Limb (tissue), 2 donors: ENCODE data around the gene PIGR.
"Not testable (repeated sequence)": the region's sequence is repeated elsewhere in the genome, so short reads cannot be mapped to it uniquely, and the experiment has no call there.

Experiments
- DNase-seq, 2 donors: peaks; one replicate each; pipeline ENCODE4 v3.0.0-alpha.2; 2016; ENCODE audit errors: extremely low spot score in 2 of 2

PIGR gene

DNA sequence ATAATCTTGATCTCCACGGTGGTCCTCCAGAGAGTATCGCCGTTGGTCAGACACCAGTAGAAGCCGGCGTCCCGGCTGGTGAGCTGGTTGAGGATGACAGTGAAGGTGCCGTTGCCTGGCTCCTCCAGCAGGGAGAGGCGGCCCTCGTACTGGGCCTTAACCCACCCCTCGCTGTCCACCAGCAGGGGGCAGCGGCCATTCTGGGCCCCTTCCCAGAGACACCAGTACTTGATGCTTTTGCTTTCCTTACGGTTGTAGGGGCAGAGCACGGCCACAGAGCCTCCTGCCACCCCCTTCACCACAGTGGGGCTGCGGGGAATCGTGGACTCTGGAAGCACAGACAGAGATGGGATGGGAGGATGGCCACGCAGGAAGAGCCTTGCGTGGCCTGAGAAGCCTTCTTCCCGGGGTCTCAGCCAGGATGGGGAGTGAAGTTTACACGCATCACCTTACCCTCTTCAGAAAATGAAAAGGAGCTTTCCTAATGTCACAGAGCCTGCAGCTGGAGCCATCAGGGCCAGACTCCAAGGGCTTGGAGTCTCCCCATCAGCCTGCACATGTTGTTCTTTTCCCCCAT lies 10.7 kb downstream of the PIGR start:
- DNase-seq: no peak

DNA sequence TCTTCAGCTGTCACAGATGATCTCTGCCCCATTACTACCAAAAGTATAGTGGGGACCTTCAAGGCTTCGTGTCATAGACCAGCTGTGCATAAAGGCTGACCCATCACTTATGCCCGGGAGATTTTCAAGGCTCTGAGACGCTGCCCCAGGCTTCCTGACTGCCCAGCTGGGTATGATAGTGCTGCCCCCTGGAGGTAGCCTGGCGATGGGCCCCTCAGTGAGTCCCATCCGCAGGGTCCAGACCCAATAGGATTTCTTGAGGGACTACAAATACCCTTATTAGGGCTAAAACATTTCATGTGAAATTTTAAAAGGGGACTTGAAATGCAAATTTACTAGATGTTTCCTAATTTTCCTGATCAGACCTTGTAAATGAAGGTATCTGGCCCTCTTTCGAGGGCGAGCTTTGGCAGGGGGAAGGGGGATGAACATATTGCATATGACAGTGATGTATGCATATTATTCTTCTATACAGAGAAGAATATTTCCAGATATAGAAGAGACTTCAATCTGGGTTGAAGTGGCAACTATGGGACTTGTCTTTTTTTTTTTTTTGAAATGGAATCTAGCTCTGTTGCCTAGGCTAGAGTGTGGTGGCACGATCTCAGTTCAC lies 12.8 kb downstream of the PIGR start:
- no peak for DNase-seq

DNA sequence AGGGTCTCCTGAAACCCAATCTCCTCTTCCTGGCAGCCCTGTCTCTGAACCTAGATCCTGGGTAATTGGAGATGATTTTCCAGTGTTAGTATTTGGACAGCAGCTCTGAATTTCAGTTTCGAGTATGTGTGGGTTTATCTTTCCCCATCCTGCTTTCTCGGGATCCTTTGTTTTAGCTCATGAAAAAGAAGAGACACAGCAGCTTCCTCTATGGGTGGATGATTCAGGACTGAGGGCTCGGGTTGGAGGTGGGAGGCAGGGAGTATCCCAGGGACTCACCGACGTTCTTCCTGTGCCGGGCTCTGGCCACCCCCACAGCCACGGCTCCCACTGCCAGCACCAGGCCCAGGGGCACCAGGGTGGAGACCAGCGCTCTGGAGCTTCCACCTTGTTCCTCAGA lies 14.1 kb downstream of the PIGR start:
- no peak for DNase-seq

DNA sequence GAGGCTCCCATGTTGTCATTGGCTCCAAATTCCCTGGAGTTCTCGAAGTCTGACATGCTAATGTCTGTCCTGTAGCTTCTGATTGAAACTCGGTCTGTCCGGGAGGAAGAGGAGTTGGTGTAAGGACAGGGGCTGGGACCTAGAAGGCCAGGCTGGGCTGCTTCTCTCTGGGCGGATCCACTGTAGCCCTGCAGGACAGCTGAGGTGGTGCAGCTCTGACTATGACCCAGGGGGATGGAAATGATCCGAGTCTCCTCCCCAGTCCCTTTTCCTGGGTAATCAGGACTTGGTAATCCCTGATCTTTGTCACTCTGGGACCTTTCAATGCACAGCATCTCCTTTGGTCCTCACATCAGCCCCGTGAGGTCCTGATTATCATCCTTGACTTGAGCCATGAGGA lies 14.6 kb downstream of the PIGR start:
- no peak for DNase-seq

DNA sequence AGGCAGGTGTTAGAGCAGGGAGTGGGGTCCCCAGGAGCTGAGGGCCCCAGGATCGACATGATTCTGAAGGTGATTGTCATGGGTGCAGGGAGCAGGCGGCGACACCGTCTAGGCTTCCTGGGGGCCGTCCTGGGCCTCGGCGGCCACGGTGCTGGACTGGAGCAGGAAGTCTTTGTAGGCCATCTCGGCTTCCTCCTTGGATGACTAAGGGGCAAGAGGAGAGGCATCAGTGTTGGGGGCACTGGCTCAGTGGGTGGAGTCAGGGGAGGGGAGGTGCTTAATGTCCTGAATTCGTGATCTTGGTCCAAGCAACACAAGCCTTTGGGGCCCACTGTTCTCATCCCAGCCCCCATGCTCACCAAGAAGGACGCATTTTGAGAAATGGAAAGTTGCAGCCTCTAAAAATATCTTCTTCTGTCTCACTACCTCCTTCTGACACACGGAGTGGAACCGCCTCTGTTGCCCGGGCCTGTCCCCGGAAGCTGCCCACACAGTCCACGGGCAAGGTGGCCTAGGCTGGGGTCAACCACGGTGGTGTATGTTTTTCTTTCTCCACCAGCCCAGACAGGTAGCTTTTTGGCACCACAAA lies 16.0 kb downstream of the PIGR start:
- DNase-seq: no peak

DNA sequence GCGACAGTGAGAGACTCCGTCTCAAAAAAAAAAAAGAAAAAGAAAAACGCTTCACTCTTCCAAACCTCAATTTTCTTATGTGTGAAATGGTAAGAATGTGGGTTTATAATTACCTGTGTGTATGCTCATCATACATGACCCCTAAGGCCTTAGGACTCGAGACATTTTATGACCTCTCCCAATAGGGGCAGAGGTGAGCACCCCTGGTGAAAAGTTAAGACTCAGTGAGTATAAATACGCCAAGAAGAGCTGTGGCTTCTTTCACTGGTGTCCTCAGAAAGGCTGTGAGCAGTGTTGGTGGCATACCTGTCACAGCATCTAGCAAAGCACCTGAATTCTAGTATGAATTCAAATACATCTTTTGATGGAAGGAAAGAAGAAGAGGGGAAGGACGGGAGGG lies 16.7 kb downstream of the PIGR start:
- no peak for DNase-seq

DNA sequence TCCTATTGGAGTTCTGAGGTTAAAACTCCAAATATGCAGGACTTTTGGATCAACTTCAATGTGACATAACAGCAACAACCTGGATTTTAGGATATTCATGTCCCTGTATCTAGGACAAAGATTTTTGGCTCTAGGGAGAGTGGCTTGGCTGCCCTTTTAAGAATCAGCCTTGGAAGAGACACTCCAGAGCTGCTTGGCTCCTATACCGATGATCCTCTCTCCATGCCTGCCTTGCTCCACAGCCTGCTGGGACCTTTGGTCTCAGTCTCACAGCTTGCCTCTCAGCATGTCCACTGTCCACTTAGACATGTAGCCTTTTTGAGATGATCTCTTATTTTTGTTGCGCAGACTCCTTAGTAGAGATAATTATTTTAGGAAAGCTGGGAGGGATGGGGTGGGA lies 20.0 kb downstream of the PIGR start:
- no peak for DNase-seq

DNA sequence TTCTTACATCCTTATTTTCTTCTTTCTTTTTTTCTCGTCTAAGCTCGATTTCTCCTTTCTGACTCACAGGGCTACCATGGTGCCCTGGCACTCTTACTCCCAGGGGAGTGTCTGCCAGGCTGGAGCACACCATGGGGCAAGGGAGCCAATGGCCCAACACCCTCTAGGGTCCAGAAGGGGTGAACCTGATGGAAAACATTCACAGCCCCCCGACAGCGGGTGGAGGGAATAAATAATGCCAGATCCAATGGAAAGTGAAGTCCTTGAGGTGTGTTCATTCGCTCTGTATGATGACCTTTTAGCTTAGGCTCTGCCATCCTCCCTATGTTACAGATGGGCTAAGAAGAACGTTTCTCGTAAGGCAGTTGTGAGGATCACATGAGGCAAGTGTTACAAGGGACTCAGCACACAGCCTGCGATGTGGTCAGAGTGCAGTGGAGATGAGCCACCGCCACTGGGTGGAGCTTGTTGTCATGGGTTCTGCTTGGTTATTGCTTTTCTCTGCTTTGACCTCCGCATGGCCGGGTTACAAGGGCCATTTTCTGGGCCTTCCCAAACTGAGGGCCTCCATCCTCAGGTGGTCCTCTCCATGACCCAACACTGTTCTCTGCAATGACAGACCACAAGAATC lies 21.0 kb downstream of the PIGR start:
- no peak for DNase-seq

DNA sequence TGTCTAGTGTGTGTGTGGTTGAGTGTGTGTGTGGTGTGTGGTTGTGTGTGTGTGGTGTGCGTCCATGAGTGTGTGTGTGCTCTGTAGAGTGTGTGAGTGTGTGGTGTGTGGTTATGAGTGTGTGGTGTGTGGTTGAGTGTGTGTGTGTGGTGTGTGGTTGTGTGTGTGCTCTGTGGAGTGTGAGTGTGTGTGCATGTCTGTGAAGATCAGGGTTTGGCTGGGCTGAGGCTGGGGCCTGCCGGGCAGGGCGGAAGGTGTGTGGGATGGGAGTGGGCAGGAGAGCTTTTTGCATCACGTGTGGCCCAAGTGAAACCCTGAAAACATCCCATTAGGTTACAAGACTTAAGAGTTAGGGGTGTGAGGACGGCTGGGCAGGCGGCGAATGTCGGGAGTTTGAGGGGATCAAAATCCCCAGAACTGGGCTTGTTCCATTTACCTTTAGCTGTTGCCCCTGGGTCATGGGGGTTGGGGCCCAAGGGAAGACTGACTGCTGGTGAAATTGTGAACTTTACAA lies 21.6 kb downstream of the PIGR start:
- DNase-seq: no peak

DNA sequence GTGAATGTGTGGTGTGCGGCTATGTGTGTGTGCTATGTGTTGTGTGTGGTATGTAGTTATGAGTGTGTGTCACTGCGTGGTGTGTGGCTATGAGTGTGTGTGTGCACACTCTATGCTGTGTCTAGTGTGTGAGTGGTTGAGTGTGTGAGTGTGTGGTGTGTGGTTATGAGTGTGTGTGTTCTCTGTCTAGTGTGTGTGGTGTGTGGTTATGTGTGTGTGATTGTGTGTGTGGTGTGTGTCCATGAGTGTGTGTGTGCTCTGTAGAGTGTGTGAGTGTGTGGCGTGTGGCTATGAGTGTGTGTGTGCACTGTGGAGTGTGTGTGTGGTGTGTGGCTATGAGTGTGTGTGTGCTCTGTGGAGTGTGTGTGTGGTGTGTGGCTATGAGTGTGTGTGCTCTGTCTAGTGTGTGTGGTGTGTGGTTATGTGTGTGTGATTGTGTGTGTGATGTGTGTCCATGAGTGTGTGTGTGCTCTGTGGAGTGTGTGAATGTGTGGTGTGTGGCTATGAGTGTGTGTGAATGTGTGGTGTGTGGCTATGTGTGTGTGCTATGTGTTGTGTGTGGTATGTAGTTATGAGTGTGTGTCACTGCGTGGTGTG lies 22.2 kb downstream of the PIGR start:
- not testable (repeated sequence) for DNase-seq

DNA sequence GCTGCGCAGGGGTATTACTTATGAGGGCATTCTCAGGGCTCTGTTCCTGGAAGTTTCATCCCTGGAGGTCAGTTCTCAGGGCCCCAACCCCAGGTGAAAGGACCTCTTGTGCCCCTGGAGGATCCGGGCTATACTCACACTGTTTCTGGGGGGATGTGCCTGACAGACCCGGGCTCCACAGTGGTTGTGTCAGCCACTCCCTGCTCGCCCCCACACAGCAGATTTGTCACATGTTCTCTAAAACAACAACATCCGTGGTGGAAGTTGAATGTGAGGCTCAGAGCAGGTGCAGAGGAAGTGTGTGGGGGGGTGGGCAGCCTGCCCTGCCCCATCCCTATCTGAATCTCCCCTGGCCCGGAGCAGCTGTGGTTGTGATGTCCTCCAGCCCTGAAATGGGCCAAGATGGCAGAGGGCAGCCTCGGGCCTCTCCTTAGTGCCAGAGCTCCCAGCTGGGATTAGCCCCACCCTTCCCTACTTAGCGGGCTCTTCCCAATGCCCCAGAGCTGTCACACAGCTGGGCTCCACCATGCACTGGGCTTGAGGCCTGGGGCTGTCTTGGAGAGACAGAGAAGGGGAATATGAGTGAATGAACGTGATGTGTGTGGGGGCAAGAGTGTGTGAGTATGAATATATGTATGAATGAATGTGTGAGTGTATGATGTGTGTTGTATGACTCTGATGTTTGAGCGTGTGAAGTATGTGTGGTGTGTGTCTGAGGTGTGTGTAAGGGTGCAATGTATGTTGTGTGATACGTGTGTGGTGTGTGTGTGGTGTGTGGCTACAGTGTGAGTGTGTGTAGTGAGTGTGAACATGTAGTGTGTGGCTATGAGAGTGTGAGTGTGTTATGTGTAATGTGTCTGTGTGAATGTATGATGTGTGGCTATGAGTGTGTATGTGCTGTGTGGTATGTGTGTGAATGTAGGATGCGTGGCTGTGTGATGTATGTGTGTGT lies 23.0 kb downstream of the PIGR start:
- DNase-seq: no peak

DNA sequence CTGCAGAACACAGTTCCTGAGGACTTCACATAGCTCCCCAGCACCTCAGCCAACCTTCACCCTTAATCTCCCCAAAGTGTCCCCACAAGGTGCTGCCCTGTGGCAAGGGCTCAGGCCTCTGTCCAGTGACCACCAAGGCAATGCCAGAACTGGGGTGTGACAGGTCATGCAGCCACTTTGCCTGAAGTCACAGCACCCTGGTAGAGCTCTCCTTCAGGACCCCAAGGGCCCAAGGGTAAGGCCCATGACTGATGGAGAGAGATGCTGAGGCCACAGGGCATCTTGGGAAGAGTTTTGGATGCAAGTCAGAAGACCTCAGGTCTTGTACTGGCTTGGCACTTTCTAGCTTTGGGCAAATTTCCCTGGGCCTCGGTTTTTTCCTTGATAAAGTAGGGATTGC lies 23.7 kb downstream of the PIGR start:
- DNase-seq: no peak

DNA sequence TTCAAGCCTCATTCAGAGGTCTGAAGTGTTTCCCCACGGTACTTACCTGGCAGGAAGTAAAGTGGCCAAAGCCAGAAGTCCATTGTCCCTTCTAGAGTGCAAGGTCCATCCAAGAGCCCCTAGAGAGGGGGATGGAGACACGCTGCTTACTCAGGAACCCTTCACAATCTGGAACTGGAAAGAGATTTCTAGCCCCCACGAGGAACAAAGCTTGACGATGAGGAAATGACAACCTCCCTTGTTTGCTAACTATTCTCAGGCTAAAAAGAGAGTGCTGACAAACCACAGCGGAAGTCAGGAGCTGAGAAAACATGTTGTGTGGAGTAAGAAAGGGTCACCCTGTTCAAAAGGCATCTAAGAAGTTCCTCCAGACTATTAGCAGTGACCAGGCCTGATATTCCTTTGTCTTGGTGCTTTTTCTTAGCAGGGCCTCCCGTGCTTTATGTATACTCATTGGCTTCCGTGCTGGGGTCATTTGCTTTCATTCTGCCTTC lies 24.4 kb downstream of the PIGR start, which contains the start of gene FCMR:
Gene FCMR, minus strand, starts transcription at position 170 of the 494 bp plus-strand sequence. Its CDS starts 87 bp downstream, at position 83.
- DNase-seq: no peak

DNA sequence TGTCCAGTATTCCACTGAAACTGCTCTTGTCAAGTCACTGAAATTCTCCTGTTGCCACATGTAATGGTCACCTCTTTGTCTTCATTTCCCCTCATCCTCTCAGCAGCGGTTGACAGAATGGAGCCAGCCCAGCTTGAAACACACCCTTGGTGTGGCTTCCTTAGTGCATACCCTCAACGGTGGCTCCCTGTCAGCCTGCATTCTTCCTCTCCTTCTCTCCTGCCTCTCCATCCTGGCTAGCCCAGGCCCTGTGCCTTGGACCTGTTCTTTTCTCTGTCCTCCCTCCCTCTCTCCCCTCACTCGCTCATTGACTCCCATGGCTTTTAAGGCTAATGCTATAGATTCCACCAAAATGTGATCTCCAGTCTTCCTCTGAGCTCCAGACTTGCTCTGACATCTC lies 28.2 kb downstream of the PIGR start:
- no peak for DNase-seq

DNA sequence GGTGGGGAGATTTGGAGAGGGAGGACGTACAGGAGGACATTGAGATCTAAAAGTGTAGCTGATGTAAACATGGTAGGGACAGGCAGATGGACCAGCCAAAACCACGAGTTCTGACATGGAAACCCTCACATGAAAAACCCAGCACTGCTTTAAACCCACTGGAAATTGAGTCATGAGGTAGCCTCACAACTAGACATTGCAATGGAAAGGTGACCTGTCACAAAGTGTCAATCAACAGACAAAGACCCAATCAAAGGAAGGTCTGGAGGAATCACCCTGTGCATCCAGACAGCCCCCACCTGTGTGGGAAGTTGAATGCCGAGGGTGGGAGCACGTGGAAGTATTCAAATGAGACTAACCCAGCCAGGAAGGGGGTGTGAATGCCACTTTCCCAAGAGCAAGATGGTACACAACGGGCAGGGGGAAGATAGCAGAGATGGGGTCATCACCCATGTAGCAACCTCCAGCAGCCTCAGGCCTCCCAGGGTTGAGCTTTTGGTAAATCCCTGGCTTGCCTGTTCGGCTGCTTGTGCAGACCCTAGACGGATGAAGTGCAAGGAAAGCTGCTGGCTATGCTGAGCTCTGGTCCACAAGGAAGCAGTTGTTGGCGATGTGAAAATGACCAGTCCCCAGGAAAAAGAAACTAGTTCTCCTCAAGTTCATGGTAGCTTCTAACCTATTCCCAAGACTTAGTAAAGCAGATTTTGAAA lies 30.1 kb downstream of the PIGR start:
- DNase-seq: no peak

DNA sequence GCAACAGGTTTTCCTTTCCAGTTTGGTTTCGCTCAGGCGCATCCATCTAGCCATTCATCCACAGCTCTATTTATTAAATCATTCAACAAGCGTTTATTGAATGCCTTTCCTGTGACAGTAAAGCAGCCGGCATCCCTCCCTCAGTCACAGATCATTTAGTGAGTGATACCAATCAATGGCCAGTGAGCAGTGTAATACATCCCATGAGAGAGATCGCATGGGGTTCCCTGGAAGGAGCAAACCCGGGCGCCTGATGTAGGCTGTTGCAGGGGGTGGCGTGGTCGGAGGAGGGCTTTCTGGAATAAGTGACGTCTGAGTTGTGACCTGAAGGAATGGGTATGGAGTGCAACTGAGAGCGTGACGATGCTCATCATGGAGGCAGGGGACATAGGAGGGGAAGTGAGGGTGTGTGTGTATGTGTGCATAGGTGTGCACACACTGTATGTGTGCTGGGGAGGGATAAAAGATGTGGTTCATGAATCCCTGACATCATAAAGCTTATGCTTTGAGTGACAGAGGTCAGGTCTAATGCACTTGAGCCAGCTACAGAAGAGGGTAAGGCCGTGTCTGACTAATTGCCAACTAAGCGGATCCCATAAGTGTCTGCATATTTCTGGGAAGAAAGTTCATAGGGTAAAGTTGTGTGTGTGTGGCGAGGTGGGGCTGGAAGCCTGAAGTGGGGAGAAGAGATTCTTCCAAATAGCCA lies 31.1 kb downstream of the PIGR start:
- no peak for DNase-seq

DNA sequence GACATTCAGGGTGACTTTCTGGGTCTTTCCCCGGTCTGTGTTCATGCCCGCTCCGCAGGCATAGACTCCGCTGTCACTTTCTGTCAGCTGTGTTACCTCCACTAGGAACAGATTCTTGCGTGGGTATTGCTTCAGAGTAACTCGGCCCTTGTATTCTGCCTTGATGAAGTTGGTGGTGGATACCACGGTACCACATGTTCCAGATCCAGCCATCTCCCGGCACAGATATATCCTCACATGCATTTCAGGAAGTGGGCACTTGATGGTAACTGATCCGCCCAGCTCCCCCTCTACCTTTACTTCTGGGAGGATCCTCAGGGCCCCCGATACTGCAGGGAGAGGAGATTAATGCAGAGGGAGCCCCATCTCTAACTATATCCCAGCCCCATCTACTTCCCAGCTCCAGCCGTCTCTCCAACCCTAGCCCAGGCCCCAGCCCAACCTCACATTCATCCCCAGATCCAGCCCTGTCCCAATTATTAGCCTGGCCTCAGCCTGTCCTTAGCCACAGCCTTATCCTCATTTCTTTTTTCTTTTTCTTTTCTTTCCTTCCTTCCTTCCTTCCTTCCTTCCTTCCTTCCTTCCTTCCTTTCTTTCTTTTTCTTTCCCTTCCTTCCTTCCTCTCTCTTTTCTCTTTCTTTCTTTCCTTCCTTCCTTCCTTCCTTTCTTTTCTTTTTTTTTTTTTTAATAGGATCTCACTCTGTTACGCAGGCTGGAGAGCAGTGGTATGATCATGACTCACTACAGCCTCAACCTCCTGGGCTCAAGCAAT lies 32.3 kb downstream of the PIGR start:
- DNase-seq: no peak

DNA sequence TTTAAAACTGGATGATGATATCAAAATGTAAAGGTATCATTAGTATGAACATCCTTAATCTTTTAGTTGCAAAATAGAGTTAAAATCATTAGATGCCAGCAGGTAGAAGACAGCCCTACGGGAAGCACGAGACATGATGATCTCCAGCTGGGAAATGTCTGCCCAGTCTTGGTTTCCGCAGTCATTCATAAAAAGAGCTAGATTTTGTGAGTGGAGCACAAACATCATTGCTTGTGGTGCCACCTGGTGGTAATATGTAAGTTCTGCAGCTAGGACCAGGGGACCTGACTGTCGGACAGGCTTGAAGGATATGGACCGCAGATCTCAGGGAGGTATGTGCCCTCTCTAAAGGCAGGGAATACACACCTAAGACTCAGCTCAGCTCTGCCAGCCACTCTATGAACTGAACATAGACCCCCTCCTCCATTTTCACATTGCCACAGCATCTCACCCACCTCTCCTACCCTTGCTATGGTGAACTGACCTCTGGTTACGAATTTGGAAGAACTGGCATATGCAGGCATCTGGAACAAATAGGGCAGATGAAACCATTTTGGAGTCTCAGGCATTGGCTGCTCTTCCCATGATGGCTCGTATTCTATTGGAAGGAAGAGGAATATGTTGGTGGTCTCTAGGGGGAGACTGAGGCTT lies 33.7 kb downstream of the PIGR start:
- peak; percentile 73 to 87 for DNase-seq
